Measurements from ENCODE around the gene NAA40. TPM values are rescaled to one million over a fixed set of nuclear protein-coding genes. Genes with fewer than 3 reads are reported as not detected.

NAA40 gene
- total RNA-seq, 1 experiment from 2014 or later = 44.4 TPM

DNA sequence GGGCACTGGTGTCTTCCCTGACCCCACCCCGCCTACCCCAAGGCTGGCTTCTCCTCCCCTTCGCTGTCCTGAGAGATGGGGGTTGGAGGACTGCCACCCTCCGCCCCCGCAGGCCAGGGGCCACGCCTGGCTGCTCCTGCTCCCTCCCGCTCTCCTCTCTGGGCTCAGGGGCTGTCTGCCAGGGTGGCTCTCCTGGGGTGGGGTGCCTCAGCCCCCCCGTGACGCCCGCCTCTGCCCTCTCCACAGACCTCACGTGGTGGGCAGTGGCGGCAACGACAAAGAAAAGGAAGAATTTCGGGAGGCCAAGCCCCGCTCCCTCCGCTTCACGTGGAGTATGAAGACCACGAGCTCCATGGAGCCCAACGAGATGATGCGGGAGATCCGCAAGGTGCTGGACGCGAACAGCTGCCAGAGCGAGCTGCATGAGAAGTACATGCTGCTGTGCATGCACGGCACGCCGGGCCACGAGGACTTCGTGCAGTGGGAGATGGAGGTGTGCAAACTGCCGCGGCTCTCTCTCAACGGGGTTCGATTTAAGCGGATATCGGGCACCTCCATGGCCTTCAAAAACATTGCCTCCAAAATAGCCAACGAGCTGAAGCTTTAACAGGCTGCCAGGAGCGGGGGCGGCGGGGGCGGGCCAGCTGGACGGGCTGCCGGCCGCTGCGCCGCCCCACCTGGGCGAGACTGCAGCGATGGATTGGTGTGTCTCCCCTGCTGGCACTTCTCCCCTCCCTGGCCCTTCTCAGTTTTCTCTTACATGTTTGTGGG, 30.0 kb upstream of the NAA40 start:
- H4K20me1 ChIP-seq (ENCODE audit: control insufficient read depth, insufficient read depth, insufficient read length) = no peaks in the 10 kb centered on the region
- H3K4ac ChIP-seq (ENCODE audit: low read depth, low read length) = no peak overlapping the region
- Mint-ChIP-seq H3K36me3 (ENCODE audit: insufficient read depth in 1 of 3, low read depth in 3 of 3) (peaks cover 19 to 43% (median 40%) of the 10 kb centered on the region in 3 experiments; a peak in 6 of 7 replicates), H3K27me3 (ENCODE audit: low read depth) (no peaks in the 10 kb centered on the region; the same call in 1 of the 2 replicates), H3K4me3 (peak overlapping the region; percentile 19 to 29; a peak in 3 of 5 replicates), H3K9me3 (no peaks in the 10 kb centered on the region), H3K4me1 (peaks cover 31 to 72% of the 10 kb centered on the region in 2 experiments), H3K27ac (peak overlapping the region; percentile 55 to 82 (median 77); a peak in 3 of 7 replicates)
- H3K14ac ChIP-seq (ENCODE audit: insufficient read depth, low read length) = no peak overlapping the region; the same call in 1 of the 2 replicates
- H3K79me1 ChIP-seq (ENCODE audit: insufficient read depth, low read depth, low read length, poor library complexity, severe bottlenecking) = no peaks in the 10 kb centered on the region
- H3K4me2 ChIP-seq (ENCODE audit: insufficient read depth, insufficient read length, low read length) = no peak overlapping the region
- TF ChIP-seq, protein P1, sequence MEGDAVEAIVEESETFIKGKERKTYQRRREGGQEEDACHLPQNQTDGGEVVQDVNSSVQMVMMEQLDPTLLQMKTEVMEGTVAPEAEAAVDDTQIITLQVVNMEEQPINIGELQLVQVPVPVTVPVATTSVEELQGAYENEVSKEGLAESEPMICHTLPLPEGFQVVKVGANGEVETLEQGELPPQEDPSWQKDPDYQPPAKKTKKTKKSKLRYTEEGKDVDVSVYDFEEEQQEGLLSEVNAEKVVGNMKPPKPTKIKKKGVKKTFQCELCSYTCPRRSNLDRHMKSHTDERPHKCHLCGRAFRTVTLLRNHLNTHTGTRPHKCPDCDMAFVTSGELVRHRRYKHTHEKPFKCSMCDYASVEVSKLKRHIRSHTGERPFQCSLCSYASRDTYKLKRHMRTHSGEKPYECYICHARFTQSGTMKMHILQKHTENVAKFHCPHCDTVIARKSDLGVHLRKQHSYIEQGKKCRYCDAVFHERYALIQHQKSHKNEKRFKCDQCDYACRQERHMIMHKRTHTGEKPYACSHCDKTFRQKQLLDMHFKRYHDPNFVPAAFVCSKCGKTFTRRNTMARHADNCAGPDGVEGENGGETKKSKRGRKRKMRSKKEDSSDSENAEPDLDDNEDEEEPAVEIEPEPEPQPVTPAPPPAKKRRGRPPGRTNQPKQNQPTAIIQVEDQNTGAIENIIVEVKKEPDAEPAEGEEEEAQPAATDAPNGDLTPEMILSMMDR (conservative IDR thresholded peaks at IDR 0.05) = no peak
- H3K79me2 ChIP-seq (ENCODE audit: insufficient read depth, low read length) = no peaks in the 10 kb centered on the region
- H3K4me1 ChIP-seq (ENCODE audit: insufficient read depth, low read length) = no peaks in the 10 kb centered on the region; the same call in 1 of the 2 replicates
- H2AFZ ChIP-seq (ENCODE audit: low read length) = no peak overlapping the region
- H3K9me3 ChIP-seq (ENCODE audit: control insufficient read depth, low read depth, low read length) = no peaks in the 10 kb centered on the region
- H3K23ac ChIP-seq (ENCODE audit: insufficient read length, low read depth, low read length) = no peak overlapping the region
- no peak overlapping the region for H2BK20ac ChIP-seq (ENCODE audit: low read depth, low read length, poor library complexity, severe bottlenecking)
- no peak overlapping the region for H3K56ac ChIP-seq (ENCODE audit: insufficient read length, low read depth, low read length)
- no peak overlapping the region for H4K8ac ChIP-seq (replicated peaks; ENCODE audit: insufficient read length, low read depth, low read length)
- no peaks in the 10 kb centered on the region for H3K27me3 ChIP-seq (ENCODE audit: insufficient read depth, low read length)
- no peak overlapping the region for H3T11ph ChIP-seq (ENCODE audit: low read length)
- no CpG with 5 or more reads among the region's 46 CpGs for WGBS (ENCODE audit: extremely low coverage, insufficient read length, low lambda C conversion rate)
- H4K5ac ChIP-seq (ENCODE audit: insufficient read length, low read depth, low read length) = no peak overlapping the region
- no peak for DNase-seq
- no peak overlapping the region for H3K9ac ChIP-seq (ENCODE audit: extremely low read depth, insufficient read length, low read length)
- H2BK15ac ChIP-seq (ENCODE audit: low read depth, low read length) = no peak overlapping the region
- H2BK5ac ChIP-seq (ENCODE audit: insufficient read length, low read length) = no peak overlapping the region
- H3K23me2 ChIP-seq (ENCODE audit: insufficient read length, low read depth, low read length, poor library complexity, severe bottlenecking) = no peaks in the 10 kb centered on the region
- H2BK12ac ChIP-seq (ENCODE audit: insufficient read length, low read depth, low read length) = no peak overlapping the region
- H2AK5ac ChIP-seq (ENCODE audit: insufficient read length, low read length) = no peak overlapping the region
- H3K27ac ChIP-seq (ENCODE audit: insufficient read length, low read depth, low read length) = no peak overlapping the region
- H4K91ac ChIP-seq (ENCODE audit: insufficient read length, low read depth, low read length) = no peak overlapping the region
- no peak overlapping the region for H2BK120ac ChIP-seq (ENCODE audit: low read depth, low read length, poor library complexity, severe bottlenecking)
- H3K18ac ChIP-seq (ENCODE audit: insufficient read length, low read depth, low read length) = no peak overlapping the region

Measured in H9 (cell line).